Measurements from ENCODE around the gene TMED10.
"Not testable (repeated sequence)": the region's sequence is repeated elsewhere in the genome, so short reads cannot be mapped to it uniquely, and the experiment has no call there.

The TMED10 gene

DNA sequence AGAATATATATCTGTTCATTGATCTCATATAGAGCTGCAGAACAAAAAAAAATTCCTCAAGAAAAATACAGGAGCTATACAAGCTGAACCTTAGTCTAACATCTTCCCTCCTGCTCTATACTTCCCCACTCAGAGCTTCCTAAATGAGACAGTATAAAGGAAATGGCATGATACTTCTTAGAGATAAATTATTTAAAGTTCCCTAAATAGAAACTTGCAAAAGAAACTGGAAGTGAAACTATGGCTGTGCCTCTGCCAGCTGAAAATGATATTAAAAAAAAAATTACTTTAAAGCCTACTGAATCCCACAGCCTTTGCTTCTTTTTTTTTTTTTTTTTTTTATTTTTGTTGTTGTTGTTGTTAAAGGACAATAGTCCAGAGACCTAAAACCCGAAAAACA lies 37.9 kb downstream of the TMED10 start:
- no peak for DNase-seq (ENCODE audit: extremely low read depth, low read depth)
- TF ChIP-seq CTCF (IDR thresholded peaks at IDR 0.05; ENCODE audit: low read depth, low read length, missing control alignments) = no peak

DNA sequence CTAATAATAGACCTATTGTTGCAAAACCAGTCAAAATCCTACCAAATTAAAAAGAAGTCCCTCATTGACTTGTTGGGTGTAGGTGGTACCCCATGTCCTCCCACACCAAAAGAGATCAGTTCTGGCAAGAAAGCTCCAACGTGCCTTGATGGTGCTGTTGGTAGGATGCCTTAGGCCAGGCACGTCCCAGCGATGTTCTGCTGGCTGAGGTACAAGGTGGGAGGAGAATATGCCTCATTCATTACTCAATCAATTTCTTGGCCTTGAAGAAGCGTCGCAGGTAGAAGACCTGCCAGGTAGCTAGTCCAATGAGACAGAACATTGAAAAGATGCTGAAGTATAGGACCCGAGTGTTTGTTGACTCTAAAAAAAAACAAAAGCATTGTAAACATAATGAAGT lies 41.8 kb downstream of the TMED10 start:
- TF ChIP-seq CTCF (IDR thresholded peaks at IDR 0.05; ENCODE audit: low read depth, low read length, missing control alignments) = no peak
- DNase-seq (ENCODE audit: extremely low read depth, low read depth) = no peak
- no peak overlapping the region for H3K4me3 ChIP-seq (replicated peaks; ENCODE audit: low read depth, low read length)

More for the DNA sequence above, 37.9 kb downstream of the TMED10 start:
- H3K4me3 ChIP-seq (replicated peaks; ENCODE audit: low read depth, low read length) = no peak overlapping the region

DNA sequence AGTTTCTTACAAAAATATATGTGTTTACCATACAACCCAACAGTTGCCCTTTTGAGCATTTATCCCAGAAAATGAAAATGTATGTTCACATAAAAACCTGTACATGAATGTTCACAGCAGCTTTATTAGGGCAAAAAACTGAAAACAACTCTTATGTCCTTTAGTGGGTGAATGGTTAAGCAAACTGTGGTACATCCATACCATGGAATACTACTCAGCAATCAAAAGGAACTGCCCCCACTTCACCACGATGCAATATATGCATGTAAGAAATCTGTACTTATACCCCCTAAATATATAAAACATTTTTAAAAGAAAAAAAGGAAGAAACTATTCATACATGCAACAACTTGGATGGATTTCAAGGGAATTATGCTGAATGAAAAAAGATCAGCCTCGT lies 42.8 kb downstream of the TMED10 start:
- no peak for TF ChIP-seq CTCF (IDR thresholded peaks at IDR 0.05; ENCODE audit: low read depth, low read length, missing control alignments)
- H3K4me3 ChIP-seq (replicated peaks; ENCODE audit: low read depth, low read length) = no peak overlapping the region
- DNase-seq (ENCODE audit: extremely low read depth, low read depth) = no peak

DNA sequence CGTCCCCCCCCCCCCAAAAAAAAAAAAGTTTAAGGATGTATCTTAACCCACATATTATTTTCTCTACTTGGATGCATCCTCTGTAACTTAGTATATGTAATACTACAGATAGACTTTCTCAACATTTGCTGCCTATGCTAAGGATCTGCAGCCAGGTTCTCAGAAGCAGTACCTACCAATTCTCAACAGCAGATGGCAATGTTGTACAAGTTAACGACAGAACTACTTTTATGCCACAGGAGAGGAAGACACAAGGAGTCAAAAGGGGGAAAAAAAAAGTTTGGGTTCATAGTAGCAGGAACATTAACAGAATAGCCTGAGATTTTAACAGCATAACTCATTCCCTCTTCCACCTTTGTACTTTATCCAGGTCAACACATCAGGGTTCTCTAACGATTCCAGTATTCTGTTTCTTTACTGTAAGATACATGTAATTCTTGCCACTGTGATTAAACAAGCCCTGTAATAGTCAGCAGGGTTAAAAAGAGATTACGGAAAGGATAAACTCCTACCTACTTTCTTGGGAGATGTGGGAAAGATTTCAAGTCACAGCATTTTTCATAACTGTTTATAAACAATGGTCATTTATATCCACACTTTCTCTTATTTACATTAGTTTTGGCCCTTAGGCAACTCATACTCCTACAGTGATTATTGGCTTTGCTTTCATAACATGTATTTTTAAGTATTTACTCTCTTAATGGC lies 43.9 kb downstream of the TMED10 start:
- peak; percentile 62 for TF ChIP-seq CTCF (IDR thresholded peaks at IDR 0.05; ENCODE audit: low read depth, low read length, missing control alignments)
- no peak overlapping the region for H3K4me3 ChIP-seq (replicated peaks; ENCODE audit: low read depth, low read length)
- DNase-seq (ENCODE audit: extremely low read depth, low read depth) = peak; percentile 71

GRCh38 chr14:75128596-75128990 lies 47.8 kb downstream of the TMED10 start:
- no peak for DNase-seq (ENCODE audit: extremely low read depth, low read depth)
- H3K4me3 ChIP-seq (replicated peaks; ENCODE audit: low read depth, low read length) = no peak overlapping the region
- TF ChIP-seq CTCF (IDR thresholded peaks at IDR 0.05; ENCODE audit: low read depth, low read length, missing control alignments) = no peak

DNA sequence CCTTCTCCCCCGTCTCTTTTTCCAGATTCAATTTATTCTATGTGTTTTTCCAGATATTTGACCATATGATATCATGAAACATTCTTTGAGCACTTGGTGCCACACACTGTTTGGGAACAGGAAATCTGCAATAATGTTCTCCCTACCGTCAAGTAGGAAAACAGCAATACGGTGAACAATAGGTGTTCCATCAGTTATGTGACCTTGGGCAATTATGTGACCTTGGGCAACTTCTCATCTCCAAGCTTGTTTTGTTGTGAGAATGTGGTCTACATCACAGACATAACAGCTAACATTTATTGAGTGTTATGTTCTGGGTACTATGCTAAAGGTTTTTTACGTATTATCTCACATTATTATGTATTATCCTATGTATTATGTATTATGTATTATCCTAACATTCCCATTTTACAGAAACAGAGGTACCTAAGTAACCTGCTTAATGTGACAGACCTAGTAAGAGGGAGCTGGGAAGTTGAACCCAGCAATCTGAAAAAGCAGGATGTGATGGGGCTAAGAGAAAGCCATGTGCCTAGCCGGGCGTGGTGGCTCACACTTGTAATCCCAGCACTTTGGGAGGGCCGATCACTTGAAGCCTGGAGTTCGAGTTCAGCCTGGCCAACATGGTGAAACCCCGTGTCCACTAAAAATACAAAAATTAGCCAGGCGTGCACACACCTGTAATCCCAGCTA lies 48.4 kb downstream of the TMED10 start:
- no peak for TF ChIP-seq CTCF (IDR thresholded peaks at IDR 0.05; ENCODE audit: low read depth, low read length, missing control alignments)
- no peak for DNase-seq (ENCODE audit: extremely low read depth, low read depth)
- H3K4me3 ChIP-seq (replicated peaks; ENCODE audit: low read depth, low read length) = peak overlapping the region; percentile 76

DNA sequence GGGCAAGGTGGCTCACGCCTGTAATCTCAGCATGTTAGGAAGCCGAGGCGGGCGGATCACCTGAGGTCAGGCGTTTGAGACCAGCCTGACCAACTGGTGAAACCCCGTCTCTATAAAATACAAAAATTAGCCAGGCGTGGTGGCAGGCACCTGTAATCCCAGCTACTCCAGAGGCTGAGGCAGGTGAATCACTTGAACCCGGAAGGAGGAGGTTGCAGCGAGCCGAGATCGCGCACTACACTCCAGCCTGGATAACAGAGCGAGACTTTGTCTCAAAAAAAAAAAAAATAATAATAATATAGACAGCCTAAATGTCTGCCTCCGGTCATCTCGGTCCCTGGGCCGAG lies 49.0 kb downstream of the TMED10 start:
- not testable (repeated sequence) for DNase-seq (ENCODE audit: extremely low read depth, low read depth)
- H3K4me3 ChIP-seq (replicated peaks; ENCODE audit: low read depth, low read length) = peak overlapping the region; percentile 76
